Uterus (tissue), 4 donors: Measurements from ENCODE around the gene DPH1. TPM values are rescaled to one million over a fixed set of nuclear protein-coding genes. Genes with fewer than 3 reads are reported as not detected.
A peak's percentile ranks its signal among the peaks of the same experiment; 100 is the strongest.

Experiments used
- DNase-seq, 2 donors: peaks; one replicate each; pipeline ENCODE4 v3.0.0-alpha.2; 2019 to 2020
- H3K27ac ChIP-seq, 2 donors: fragments of 200-600 bp; sonication (generic); 1 replicate in 1 of 2; 2 replicates in 1 of 2; pipeline ENCODE4 v1.5.1; 2016 to 2018
- H3K27me3 ChIP-seq, 2 donors: fragments of 200-600 bp; sonication (generic); one replicate each; pipeline ENCODE4 v1.5.1; 2018 to 2019; ENCODE audit warnings: control low read depth in 1 of 2
- H3K36me3 ChIP-seq, 2 donors: fragments of 200-600 bp; sonication (generic); one replicate each; pipeline ENCODE4 v1.5.1; 2019; ENCODE audit warnings: control low read depth in 1 of 2
- H3K4me1 ChIP-seq, 2 donors: fragments of 200-600 bp; sonication (generic); one replicate each; pipeline ENCODE4 v1.5.1; 2018 to 2019; ENCODE audit warnings: control low read depth in 1 of 2
- H3K4me3 ChIP-seq, 2 donors: fragments of 200-600 bp; sonication (generic); 1 replicate in 1 of 2; 2 replicates in 1 of 2; pipeline ENCODE4 v1.5.1; 2018 to 2019; ENCODE audit warnings: mild to moderate bottlenecking in 1 of 2
- H3K9me3 ChIP-seq, 2 donors: fragments of 200-600 bp; sonication (generic); one replicate each; pipeline ENCODE4 v1.5.1; 2019; ENCODE audit warnings: control low read depth in 1 of 2
- POLR2A ChIP-seq, 2 donors: fragments of 450-650 bp; IDR thresholded peaks; one replicate each; pipeline ENCODE4 v1.6.1; 2016; ENCODE audit warnings: antibody characterized with exemption in 2 of 2, mild to moderate bottlenecking in 1 of 2, moderate library complexity in 1 of 2
- intact Hi-C: fragments of 100-400 bp; cut with DNase I; formaldehyde crosslinking; loops from one replicate; pipeline ENCODE4 v1.15.1; 2023; ENCODE audit warnings: low total_unique reads
- total RNA-seq, 4 donors: library from RNA; depleted of rRNA in 3 of 4; stranded (reverse); fragments of >200 nt in 3 of 4; gene quantifications; one replicate each; pipeline versions ENCODE4 v1.1.0 to v1.2.4, GENCODE V29; 2014 to 2023
- TF ChIP-seq, protein P1 (sequence below), 4 experiments: fragments of 200-600 bp in 2 of 4; fragments of 450-650 bp in 2 of 4; sonication (generic) in 2 of 4; IDR thresholded peaks; one replicate each; pipeline ENCODE4 v1.5.1; 2016 to 2019; ENCODE audit warnings: antibody characterized with exemption in 4 of 4, mild to moderate bottlenecking in 2 of 4, moderate library complexity in 1 of 4
- donor health status: DM: yes; HTN: yes; CAD: no.

DPH1 gene
- total RNA-seq, 4 donors from 2014 or later = 26.8 to 121 (median 49.1) TPM

DNA sequence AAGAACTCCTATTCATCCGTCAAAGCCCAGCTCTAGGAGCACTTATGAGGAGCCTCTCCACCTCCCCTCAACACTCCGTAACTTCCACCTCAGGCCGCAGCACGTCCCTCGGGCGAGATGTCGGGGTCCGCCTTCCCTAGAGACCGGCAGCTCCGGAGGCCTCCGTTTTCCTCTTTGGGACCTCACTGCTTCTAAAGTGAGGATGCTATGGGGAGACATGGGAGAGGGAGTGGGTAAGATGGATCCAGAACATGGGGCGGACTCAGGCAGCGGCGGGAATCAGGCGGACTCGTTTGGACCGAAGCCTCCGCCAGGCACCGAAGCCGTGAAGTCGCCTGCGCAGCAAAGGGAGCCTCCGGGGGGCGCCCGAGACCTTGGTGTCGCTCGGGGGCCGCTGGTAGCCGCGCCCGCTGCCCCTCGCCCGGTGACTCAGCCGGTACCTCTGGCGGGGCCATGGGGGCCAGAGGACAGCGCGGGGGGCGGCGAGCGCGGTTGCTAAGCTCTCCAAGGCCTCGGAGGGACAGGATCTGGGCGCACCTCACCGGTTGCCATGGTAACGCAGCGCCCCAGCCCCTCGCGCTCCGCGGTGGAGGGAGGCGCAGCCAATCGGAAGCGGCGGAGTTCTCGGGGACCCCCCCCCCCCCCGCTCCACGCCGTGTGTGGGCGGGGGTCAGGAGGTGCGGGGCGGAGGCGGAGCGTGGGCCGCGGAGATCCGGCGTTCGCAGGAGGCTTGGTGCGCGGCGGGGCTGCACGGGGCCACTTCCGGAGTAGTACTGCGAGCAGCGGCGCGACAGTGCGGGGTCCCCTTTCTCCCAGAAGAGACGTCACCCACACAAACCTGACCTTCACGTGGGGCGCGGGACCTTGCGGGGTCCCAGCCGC lies 23.7 kb downstream of the DPH1 start:
- peak; percentile 88 for DNase-seq
- H3K27me3 ChIP-seq = no peaks in the 10 kb centered on the region
- intact Hi-C loops = loop anchor here (2.0 to 10.0 kb wide), 2 partner anchors 121 to 191 kb away; no protein-coding TSS in a partner anchor
- no peaks in the 10 kb centered on the region for H3K9me3 ChIP-seq
- H3K4me1 ChIP-seq = peaks cover 7 to 22% of the 10 kb centered on the region in 2 donors
- H3K4me3 ChIP-seq = peak overlapping the region; percentile 46 to 90
- TF ChIP-seq POLR2A (IDR thresholded peaks at IDR 0.05) = peak in 1 of 2 donors; percentile 32
- TF ChIP-seq, protein P1, sequence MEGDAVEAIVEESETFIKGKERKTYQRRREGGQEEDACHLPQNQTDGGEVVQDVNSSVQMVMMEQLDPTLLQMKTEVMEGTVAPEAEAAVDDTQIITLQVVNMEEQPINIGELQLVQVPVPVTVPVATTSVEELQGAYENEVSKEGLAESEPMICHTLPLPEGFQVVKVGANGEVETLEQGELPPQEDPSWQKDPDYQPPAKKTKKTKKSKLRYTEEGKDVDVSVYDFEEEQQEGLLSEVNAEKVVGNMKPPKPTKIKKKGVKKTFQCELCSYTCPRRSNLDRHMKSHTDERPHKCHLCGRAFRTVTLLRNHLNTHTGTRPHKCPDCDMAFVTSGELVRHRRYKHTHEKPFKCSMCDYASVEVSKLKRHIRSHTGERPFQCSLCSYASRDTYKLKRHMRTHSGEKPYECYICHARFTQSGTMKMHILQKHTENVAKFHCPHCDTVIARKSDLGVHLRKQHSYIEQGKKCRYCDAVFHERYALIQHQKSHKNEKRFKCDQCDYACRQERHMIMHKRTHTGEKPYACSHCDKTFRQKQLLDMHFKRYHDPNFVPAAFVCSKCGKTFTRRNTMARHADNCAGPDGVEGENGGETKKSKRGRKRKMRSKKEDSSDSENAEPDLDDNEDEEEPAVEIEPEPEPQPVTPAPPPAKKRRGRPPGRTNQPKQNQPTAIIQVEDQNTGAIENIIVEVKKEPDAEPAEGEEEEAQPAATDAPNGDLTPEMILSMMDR (IDR thresholded peaks at IDR 0.05) = peak; percentile 75 to 88 (median 82)
- no peaks in the 10 kb centered on the region for H3K36me3 ChIP-seq
- H3K27ac ChIP-seq = peak overlapping the region; percentile 94 to 99

DNA sequence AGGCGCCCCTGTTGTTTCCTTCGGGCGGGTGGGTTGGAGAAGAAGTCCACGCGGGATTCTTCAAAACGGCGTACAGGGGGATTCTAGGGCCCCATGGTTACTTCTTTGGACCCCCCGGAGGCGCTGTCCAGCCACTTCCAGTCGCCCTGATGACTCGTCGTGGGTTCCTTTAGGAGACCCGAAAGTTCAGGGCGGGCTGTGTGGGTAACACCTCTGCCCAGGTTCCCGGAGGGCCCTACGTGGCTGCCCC lies 24.2 kb downstream of the DPH1 start:
- Histone ChIP-seq H3K9me3 (no peaks in the 10 kb centered on the region), H3K36me3 (no peaks in the 10 kb centered on the region), H3K27ac (peak overlapping the region; percentile 94 to 99), H3K4me1 (peaks cover 3 to 23% of the 10 kb centered on the region in 2 donors), H3K27me3 (no peaks in the 10 kb centered on the region), H3K4me3 (peak overlapping the region; percentile 46 to 90)
- DNase-seq = no peak
- intact Hi-C loops = loop anchor here (2.0 to 10.0 kb wide), 2 partner anchors 121 to 191 kb away; no protein-coding TSS in a partner anchor
- TF ChIP-seq POLR2A (IDR thresholded peaks at IDR 0.05) = no peak
- TF ChIP-seq, protein P1 (IDR thresholded peaks at IDR 0.05) = no peak

DNA sequence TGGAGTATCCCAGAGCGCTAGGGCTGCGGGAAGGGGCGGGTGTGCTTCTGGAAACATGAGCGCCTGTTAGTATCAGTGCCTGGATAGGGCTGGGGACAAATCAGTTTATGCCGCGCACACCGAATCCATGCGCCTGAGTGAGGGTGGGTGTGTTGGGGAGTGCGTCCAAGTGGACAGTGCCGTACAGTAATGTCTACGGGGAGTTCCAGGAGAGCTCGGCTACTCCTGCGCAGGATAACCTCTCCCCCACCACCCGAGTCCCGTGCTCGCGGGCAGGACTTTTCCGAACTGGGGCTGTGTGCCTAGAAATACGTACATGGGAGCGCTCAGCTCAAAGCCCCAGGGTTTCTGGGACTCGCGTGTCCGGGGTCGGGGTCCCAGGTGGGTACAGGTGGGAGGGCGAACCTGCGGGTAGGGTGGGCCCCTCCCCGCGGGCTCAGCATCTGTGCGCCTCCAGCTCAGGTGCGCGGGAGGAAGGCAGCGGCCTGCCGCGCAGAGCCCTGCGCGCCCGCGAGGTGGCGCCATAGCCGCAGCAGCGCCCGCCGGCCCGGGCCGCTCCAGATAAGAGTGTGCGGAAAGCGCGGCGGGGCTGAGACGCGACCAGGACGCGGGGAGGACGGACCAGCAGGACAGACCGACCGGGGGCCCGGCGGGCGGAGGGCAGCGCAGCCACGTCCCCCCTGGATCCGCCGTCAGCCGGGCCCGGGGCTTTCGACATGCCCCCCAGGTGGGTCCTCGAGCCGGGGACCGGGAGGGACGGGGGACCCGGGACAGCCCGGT lies 24.7 kb downstream of the DPH1 start, which contains the start of gene HIC1:
TSS of gene HIC1 (plus strand) at position 592 of the 780 bp plus-strand sequence. CDS start 1,588 bp downstream, outside the sequence.
- intact Hi-C loops = loop anchor here (2.0 to 10.0 kb wide), 2 partner anchors 120 to 190 kb away; no protein-coding TSS in a partner anchor
- H3K27ac ChIP-seq = peak within 1 kb of the TSS; percentile 94 to 99
- H3K4me1 ChIP-seq = peaks cover 3 to 26% of the 10 kb centered on the region in 2 donors
- TF ChIP-seq, protein P1 (IDR thresholded peaks at IDR 0.05) = peak; percentile 83 to 99 (median 98)
- TF ChIP-seq POLR2A (IDR thresholded peaks at IDR 0.05) = peak; percentile 89 to 94
- DNase-seq = peak; percentile 83 to 85
- H3K36me3 ChIP-seq = no peaks in the 10 kb centered on the region
- H3K9me3 ChIP-seq = no peaks in the 10 kb centered on the region
- H3K4me3 ChIP-seq = peak within 1 kb of the TSS; percentile 46 to 90
- H3K27me3 ChIP-seq = no peaks in the 10 kb centered on the region

DNA sequence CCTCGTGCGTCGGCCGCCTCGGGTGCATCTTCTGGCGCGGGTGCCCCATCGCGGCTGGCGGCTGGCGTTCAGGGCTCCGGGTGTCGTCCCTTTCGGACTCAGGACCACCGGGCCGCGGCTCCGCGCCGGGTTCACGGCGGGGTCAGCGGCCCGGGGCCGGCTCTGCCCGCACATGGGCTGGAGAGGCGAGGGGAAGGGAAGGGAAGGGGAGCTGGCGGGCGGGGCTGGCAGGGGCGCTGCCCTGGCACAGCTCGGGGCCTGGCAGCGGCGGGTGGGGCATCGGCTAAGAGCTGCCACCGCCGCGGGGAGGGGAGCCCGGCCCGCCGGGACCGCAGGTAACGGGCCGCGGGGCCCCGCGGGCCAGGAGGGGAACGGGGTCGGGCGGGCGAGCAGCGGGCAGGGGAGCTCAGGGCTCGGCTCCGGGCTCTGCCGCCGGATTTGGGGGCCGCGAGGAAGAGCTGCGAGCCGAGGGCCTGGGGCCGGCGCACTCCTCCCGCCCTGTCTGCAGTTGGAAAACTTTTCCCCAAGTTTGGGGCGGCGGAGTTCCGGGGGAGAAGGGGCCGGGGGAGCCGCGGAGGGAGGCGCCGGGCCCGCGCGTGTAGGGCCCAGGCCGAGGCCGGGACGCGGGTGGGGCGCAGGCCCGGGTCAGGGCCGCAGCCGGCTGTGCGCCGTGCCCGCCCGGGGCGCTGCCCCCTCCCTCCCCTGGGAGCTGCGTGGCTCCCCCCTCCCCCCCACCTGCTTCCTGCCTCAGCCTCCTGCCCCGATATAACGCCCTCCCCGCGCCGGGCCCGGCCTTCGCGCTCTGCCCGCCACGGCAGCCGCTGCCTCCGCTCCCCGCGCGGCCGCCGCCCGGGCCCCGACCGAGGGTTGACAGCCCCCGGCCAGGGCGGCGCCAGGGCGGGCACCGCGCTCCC lies 25.6 kb downstream of the DPH1 start:
- H3K27me3 ChIP-seq = no peaks in the 10 kb centered on the region
- H3K9me3 ChIP-seq = no peaks in the 10 kb centered on the region
- H3K36me3 ChIP-seq = no peaks in the 10 kb centered on the region
- peak overlapping the region; percentile 94 to 99 for H3K27ac ChIP-seq
- TF ChIP-seq, protein P1 (IDR thresholded peaks at IDR 0.05) = no peak
- H3K4me3 ChIP-seq = peak overlapping the region; percentile 46 to 90
- intact Hi-C loops = loop anchor here (2.0 to 10.0 kb wide), 2 partner anchors 119 to 189 kb away; no protein-coding TSS in a partner anchor
- peaks cover 3 to 32% of the 10 kb centered on the region in 2 donors for H3K4me1 ChIP-seq
- peak; percentile 50 to 57 for DNase-seq
